ENCODE results near the gene POLR3B.
"Not testable (repeated sequence)": the region's sequence is repeated elsewhere in the genome, so short reads cannot be mapped to it uniquely, and the experiment has no call there.

Gene POLR3B

DNA sequence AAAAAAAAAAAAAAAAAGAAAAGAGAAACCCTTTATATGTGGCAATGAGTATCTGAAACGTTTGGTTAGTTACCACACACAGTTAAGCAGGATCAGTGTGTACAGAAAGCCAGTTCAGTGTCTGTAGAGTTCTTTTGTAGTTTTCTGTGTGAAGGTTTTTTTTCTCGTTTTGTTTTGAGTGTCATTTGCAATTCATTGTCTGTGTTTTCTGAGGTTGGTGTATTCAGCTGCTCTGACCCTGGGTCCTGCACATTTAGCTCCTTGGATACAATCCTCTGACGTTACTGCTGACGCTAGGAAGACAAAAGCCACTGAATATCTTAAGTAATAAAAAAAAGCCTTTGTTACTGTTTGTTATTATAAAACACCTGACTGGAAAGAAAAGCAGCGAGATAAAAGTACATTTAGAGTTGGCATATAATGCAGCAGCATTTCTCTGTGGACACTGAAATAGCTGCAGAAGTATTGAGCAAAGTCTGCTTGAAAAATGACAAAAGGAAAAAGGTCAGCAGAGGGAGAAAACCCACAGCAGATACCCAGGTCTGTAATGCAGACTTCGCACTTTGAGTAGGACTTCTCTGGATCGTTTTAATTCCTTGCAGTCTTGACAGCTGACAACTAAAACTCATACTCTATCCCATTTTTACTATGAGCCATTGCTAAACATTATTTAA lies 89.0 kb downstream of the POLR3B start:
- DNase-seq (ENCODE audit: extremely low spot score, insufficient read length, low read depth): no peak
- no peak for FAIRE-seq

DNA sequence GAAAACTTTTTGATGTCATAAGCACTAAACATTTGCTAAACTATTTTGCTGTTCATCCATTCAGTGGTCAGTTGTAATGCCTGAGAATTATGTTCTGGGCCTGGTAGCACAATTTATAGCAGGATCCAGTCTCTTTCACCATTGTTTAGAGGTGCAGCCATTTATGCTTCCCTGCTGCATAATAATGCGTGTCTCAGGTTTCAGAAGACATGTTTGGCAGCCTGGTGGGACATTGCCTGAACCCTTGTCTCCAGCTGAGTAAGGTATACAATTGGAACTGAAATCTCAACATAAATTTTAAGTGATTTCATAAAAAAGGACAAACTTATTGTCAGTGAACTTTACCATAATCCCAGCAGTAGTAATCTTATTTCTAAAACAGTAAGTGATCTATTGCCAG lies 94.8 kb downstream of the POLR3B start:
- no peak for FAIRE-seq
- no peak for DNase-seq (ENCODE audit: extremely low spot score, insufficient read length, low read depth)

DNA sequence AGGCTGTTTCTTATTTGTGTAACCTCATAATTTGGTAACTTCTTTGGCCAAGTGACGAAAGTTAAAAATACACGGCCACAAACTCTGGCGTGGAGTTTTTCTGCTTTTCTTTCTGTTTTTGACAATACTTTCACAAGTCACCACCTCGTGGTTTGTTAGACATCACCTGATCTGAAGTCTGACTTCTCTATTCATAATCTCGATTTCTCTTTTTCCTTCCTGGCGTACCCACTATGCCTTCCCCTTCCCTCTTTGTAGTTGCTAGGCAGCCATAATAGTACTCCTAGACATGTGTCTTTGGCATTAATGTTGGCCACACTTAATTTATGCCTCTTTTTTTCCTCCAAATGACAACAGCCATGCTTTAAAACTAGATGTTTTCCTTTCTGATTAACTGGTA lies 97.6 kb downstream of the POLR3B start:
- DNase-seq (ENCODE audit: extremely low spot score, insufficient read length, low read depth): no peak
- FAIRE-seq: no peak

DNA sequence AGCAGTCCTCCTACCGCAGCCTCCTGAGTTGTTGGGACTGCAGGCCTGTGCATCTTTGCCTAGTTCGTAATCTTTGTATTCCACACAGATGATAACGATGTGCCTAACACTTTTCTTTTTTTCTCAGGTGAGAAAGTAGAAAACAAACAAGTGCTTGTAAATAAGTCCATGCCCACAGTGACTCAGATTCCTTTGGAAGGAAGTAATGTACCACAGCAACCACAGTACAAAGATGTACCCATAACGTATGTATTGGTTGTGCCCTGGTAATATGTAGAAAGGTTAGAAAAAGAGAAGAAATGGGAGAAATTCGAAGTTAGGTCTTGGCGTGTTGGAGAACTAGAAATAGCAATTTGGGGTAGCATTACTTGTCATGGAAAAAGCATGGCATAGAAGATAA lies 101.6 kb downstream of the POLR3B start:
- DNase-seq (ENCODE audit: extremely low spot score, insufficient read length, low read depth) (no peak), FAIRE-seq (no peak)

DNA sequence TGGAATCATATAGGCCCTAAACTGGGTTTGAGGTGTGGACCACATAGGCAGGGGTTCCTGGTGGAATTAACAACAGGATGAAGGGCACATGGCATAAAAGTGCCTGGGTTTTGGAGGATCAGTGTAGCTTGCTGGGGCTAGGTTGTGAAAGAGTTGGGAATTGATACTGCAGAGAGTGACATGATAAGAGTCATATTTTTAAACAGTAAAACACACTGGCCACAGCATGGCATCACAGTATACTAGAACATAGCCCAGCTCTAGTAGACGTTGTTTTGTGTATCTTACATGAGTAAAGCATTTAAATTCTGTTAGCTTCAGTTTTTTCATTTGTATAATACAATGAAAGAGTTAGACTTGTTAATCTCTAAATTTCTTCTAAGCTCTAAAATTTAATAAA lies 102.0 kb downstream of the POLR3B start:
- FAIRE-seq (no peak), DNase-seq (ENCODE audit: extremely low spot score, insufficient read length, low read depth) (no peak)

DNA sequence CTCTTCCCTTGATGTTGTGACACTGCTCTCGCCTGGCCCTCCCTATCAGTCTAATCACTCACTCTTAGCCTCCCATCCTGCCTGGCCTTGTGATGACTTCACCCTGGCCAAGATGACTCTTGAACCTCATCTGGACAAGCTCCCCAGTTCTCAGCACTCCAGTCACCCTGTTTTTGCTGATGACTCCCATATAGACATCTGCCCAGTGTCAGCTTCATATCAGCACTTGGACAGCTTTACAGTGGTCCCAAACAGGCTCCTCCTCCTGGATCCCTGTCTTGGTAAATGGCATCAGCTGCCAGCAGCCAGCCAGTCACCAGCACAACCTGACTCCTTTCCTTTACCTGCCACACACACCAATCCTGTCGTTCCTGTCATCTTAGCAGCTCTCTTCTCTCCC lies 104.2 kb downstream of the POLR3B start:
- no peak for FAIRE-seq
- DNase-seq (ENCODE audit: extremely low spot score, insufficient read length, low read depth): no peak

DNA sequence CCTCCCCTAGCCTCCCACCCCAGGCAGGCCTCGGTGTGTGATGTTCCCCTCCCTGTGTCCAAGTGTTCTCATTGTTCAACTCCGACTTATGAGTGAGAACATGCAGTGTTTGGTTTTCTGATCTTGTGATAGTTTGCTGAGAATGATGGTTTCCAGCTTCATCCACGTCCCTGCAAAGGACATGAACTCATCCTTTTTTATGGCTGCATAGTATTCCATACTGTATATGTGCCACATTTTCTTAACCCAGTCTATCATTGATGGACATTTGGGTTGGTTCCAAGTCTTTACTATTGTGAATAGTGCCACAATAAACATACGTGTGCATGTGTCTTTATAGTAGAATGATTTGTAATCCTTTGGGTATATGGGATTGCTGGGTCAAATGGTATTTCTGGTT lies 108.1 kb downstream of the POLR3B start:
- FAIRE-seq; DNase-seq (ENCODE audit: extremely low spot score, insufficient read length, low read depth): not testable (repeated sequence)

DNA sequence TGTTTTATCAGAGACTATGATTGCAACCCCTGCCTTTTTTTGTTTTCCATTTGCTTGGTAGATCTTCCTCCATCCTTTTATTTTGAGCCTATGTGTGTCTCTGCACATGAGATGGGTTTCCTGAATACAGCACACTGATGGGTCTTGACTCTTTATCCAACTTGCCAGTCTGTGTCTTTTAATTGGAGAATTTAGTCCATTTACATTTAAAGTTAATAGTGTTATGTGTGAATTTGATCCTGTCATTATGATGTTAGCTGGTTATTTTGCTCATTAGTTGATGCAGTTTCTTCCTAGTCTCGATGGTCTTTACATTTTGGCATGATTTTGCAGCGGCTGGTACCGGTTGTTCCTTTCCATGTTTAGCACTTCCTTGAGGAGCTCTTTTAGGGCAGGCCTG lies 118.1 kb downstream of the POLR3B start:
- DNase-seq (ENCODE audit: extremely low spot score, insufficient read length, low read depth); FAIRE-seq: not testable (repeated sequence)

DNA sequence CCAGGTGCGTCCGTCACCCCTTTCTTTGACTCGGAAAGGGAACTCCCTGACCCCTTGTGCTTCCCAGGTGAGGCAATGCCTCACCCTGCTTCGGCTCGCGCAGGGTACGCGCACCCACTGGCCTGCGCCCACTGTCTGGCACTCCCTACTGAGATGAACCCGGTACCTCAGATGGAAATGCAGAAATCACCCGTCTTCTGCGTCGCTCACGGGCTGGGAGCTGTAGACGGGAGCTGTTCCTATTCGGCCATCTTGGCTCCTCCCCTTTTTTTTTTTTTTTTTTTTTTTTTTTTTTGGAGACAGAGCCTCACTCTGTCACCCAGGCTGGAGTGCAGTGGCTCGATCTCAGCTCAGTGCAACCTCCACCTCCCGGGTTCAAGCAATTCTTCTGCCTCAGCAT lies 120.1 kb downstream of the POLR3B start:
- not testable (repeated sequence) for FAIRE-seq

DNA sequence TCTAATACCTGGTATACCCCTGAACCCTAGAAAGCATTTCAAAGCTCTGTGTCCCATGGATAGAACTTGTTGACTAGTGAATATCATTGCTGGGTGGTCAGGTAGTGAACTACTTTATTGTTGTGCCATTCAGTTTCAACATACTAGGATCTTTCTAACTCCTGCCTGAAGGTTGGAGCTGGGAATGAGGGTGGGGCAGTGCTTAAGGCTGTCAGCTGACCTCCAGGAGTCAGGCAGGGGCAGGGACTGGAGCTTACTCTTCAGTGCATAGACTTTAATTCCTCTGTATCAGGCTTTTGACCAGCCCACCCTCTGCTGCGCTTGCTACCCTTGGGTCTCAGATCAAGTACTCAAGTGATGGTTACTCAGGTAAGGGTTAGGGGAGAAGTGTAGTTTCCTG lies 122.7 kb downstream of the POLR3B start:
- DNase-seq (ENCODE audit: extremely low spot score, insufficient read length, low read depth) (no peak), FAIRE-seq (no peak)

More for the DNA sequence above, 120.1 kb downstream of the POLR3B start:
- not testable (repeated sequence) for DNase-seq (ENCODE audit: extremely low spot score, insufficient read length, low read depth)

DNA sequence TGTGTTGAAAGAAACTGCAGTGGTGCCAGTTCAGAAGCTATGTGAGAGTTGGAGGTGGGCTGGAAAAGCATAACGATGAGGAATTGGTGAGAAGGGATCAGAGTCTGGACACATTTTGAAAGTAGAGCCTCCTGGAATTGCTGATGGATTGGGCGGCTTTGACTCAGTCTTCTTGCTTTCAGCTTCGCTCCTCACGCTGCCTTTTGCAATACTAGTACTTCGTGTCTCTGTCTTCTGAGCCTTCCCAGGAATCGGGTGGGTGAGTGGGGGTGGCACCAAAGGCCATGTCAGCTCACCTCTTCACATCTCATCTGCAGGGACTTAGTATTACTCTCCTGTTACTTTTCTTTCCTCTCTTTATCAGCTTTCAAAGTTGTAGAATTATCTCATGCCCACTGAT lies 123.7 kb downstream of the POLR3B start:
- FAIRE-seq (no peak), DNase-seq (ENCODE audit: extremely low spot score, insufficient read length, low read depth) (no peak)

DNA sequence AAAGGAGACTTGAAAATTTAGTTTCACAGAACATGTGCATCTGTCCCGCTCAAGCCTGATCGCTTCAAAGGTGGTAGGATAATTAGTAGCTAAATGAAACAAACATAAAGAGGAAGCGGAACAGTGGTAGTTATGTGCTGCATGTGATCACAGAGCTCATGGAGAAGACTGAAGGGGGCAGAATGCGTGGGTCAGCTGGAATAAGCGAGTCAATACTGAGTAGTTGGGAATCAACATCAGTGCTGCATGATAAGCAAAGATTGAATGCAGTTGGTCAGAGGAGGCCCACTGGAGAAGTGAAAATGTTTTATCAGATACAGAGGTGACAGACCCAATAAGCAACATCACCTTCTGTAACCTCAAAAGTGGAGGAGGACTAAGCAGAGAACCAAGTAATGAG lies 130.1 kb downstream of the POLR3B start:
- no peak for FAIRE-seq

DNA sequence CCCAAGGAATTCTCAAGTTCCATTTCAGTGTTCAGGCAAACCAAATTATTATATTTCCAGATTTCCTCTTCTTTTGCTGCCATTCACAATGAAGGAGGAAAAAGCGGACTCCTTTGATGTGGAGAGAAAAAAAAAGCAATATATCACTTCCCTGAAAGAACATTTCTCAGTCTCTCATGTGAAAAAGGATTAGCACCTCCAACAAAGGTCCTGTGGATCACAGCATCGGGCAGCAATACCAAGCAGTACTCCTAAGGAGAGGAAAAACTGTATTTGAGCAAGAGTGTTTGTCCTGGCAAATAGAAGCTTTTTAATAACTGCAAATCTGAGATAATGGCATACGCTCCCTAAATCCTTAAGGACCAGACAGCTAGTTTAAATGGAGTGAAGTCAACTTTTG lies 131.3 kb downstream of the POLR3B start:
- FAIRE-seq (no peak), DNase-seq (ENCODE audit: extremely low spot score, insufficient read length, low read depth) (no peak)

More for the DNA sequence above, 130.1 kb downstream of the POLR3B start:
- DNase-seq (ENCODE audit: extremely low spot score, insufficient read length, low read depth): no peak

DNA sequence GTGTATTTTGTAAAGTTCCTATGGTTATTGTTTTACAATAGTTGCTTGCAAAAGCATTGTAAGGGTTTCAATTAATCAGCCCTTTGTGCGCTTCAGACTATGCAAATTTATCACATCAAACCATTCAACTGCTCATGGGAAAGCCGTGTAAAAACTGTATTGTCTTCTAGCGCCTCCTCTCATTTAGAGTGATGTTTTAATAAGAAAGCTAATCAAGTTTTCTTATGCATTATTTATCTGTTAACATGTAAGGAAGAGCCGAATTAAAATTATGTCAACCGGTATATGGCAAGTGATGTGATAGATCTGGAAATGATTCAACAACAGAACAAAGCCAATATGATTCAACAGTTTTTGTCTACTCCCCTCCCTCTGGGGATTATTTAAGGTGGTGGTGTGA lies 132.7 kb downstream of the POLR3B start:
- FAIRE-seq: no peak
- no peak for DNase-seq (ENCODE audit: extremely low spot score, insufficient read length, low read depth)

DNA sequence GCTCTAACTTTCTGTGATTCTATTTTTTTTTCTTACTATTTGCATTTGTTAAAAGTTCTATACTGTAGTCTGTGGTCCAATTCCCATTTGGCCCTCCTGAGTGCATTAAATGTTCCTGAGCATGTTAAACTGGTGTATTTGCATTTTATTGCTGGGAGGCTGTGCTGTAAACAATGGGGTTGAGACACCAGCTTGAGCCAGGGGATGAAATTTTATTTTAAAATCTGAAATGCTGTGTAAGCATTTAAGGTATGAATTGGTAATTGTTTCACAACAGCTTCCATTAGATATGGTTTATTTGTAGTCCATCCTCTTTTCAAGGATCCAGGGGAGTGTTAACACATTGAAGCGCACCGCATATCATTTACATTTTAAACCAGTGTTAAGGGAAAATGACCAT lies 135.3 kb downstream of the POLR3B start:
- no peak for FAIRE-seq
- DNase-seq (ENCODE audit: extremely low spot score, insufficient read length, low read depth): no peak

DNA sequence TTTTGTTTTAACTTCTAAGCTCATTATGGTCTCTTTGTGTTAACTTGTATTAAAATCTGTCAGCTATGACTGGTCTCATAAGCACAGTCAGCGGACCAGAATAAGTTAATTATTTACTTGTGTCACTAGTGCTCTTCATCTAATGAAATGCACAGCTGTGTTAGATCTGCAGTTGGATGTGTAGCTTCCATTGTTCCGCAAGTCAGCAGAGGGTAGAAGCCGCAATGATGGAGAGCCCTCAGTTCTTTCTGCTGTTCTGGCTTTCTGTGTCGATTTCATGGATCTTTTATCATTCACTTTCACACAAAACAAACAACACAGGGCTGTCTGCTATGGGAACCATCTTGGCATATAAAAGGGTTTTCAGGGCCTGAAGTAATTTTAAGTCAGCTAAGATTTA lies 136.0 kb downstream of the POLR3B start:
- FAIRE-seq (no peak), DNase-seq (ENCODE audit: extremely low spot score, insufficient read length, low read depth) (no peak)

DNA sequence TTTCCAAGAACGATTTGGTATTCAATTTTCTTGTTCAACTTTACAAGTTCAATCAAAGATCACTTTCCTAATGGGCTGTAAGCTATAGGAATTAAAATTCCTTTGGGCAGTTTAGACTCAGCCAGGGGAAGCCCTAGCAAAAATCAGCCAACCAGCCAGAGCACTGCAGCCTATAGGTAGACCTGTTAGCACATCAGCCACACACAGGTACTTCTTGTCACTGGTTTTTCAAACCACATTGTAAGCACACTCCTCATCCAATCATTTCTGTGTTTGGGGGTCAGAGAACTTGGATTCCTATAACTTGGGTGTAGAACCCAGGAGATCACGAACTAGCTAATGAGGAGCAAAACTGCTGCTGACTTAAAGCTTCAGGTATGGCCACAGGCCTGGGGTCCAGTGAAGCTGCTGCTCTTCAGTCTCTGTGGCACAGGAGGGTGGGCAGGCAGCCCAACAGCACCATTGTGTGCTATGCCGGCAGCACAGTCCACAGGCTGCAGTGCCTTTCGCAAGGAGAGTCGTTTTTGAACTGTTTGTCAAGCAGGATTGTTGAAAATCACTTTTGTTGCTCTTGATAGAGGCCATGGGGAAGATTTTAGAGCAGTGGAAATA lies 137.9 kb downstream of the POLR3B start:
- FAIRE-seq: no peak

DNA sequence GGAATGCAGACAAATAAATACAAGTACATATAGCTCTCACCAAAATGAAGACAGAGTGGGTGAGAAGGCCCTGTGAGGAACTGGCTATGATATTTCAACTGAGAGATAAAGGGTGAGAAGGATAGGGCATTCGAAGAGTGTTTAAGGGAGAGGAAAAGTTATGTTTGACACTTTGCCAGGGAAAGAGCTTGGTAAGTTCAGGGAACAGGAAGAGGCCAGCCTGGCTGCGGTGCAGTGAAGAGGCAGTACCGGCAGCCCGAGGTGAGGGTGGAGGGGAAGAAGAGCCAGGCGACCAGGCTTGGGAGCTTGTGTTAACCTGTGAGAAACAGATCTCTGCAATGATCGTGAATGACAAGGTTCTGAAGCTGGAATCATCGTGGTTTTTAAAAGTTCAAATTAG lies 140.5 kb downstream of the POLR3B start:
- DNase-seq (ENCODE audit: extremely low spot score, insufficient read length, low read depth) (no peak), FAIRE-seq (no peak)

More for the DNA sequence above, 137.9 kb downstream of the POLR3B start:
- no peak for DNase-seq (ENCODE audit: extremely low spot score, insufficient read length, low read depth)

DNA sequence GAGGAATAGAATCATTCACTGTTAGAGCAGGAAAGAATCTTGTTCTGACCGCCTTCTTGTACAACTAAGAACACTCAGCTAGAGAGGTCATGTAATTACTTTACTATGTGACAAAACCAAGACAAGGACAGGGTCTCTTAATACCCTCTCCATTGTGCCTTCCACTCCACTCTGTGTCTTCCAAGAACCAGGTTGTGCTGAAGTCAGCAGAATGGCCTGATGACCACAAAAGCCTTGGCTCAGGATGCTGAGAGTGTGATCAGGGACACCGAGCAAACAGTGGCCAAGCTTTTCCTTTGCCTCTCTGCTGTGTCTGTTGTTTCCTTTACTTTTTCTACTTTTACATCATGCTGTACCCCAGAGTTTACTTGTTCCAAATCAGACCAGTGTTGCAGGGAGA lies 142.1 kb downstream of the POLR3B start:
- FAIRE-seq: no peak
- DNase-seq (ENCODE audit: extremely low spot score, insufficient read length, low read depth): no peak

DNA sequence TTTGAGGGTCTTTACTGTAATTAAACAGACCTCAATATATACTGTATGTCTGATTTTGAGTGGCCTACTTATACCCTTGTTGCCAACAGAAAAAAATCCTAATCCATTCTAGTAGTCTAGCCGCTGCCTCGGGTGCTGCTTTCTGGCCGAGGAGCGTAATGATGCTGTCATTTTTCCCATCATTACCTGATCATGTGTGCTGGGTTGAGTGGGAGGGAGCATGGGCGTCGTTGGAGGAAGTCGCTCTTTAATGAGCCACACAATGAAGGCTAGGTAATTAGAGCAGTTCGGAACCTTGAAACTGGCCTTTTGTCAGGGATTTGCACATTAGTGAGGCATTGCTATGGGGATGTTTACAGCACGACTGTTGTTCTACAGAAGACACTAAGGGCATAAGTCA lies 149.1 kb downstream of the POLR3B start:
- FAIRE-seq: no peak
- DNase-seq (ENCODE audit: extremely low spot score, insufficient read length, low read depth): no peak

DNA sequence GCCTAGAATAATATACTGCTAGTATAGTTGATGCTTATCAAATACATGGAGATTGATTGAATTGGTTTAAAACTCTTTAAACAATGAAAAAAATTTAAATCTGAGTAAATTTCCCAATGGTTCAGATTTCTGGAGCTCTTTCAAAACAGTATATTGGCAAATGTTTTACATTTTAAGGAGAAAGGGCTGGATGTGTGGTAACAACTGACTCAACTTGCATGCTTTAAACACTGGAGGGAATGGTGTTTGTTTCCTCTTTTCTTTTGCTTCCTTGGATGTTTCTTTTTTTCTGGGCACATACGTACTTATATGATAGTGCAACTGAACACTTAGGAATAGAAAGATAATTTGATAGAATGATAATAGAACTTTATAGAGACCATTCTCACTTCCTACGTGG lies 151.4 kb downstream of the POLR3B start:
- FAIRE-seq: no peak
- DNase-seq (ENCODE audit: extremely low spot score, insufficient read length, low read depth): no peak

DNA sequence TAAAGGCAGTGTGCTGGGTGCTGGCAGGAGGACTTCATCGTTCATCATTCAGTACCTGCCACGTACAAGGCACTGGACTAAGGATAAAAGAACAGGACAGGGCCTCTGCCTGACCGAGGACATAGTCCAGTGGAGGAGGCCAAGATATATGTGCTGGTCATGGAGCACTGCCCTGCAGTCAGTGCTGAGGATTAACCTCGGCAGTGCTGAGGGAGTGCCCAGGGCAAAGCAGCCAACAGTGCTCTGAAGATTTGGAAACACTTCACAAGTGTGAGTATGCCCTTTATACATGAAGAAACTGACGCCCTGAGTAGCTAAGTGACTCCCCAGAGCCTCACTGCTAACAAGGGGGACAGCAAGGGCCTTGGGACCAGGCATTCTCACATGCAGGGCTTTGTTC lies 153.8 kb downstream of the POLR3B start:
- FAIRE-seq: no peak
- no peak for DNase-seq (ENCODE audit: extremely low spot score, insufficient read length, low read depth)
